Right atrium auricular region (tissue), 2 donors: ENCODE results near the gene NOL4L. TPM values are rescaled to one million over a fixed set of nuclear protein-coding genes. Genes with fewer than 3 reads are reported as not detected.

Source experiments
- DNase-seq: peaks from one replicate; pipeline ENCODE4 v3.0.0-alpha.2; 2019; ENCODE audit warnings: low spot score
- H3K27ac ChIP-seq, 2 donors: fragments of 200-600 bp; sonication (generic); 1 replicate in 1 of 2; 2 replicates in 1 of 2; pipeline ENCODE4 v1.5.1; 2016 to 2019
- H3K27me3 ChIP-seq, 2 donors: fragments of 200-600 bp; sonication (generic); one replicate each; pipeline versions ENCODE4 v1.5.1 to v1.6.0; 2017 to 2019
- H3K36me3 ChIP-seq: fragments of 200-600 bp; sonication (generic); one replicate; pipeline ENCODE4 v1.5.1; 2016
- H3K4me1 ChIP-seq, 2 donors: fragments of 200-600 bp; sonication (generic); one replicate each; pipeline versions ENCODE4 v1.5.1 to v1.6.0; 2017 to 2019
- H3K4me3 ChIP-seq, 2 donors: fragments of 200-600 bp; sonication (generic); 1 replicate in 1 of 2; 2 replicates in 1 of 2; pipeline ENCODE4 v1.5.1; 2017 to 2019; ENCODE audit warnings: mild to moderate bottlenecking in 1 of 2, moderate library complexity in 1 of 2
- H3K9me3 ChIP-seq, 2 donors: fragments of 200-600 bp; sonication (generic); one replicate each; pipeline ENCODE4 v1.5.1; 2019
- CTCF ChIP-seq, 2 donors: fragments of 200-600 bp; sonication (generic); IDR thresholded peaks; one replicate each; pipeline ENCODE4 v1.5.1; 2019; ENCODE audit warnings: antibody characterized with exemption in 2 of 2
- total RNA-seq, 2 donors: library from RNA; depleted of rRNA; stranded (reverse); fragments of >200 nt; gene quantifications; one replicate each; pipeline ENCODE4 v1.1.0, GENCODE V29; 2016

Gene NOL4L
- total RNA-seq, 2 donors from 2014 or later = 7.6 to 10.4 TPM

GRCh38 chr20:32528905-32529670 lies 56.0 kb downstream of the NOL4L start:
- H3K9me3 ChIP-seq = no peaks in the 10 kb centered on the region
- H3K27ac ChIP-seq = peak overlapping the region; percentile 65 to 79
- TF ChIP-seq CTCF (IDR thresholded peaks at IDR 0.05) = no peak
- DNase-seq = no peak
- H3K27me3 ChIP-seq = no peaks in the 10 kb centered on the region
- H3K36me3 ChIP-seq = no peaks in the 10 kb centered on the region
- peaks cover 0 to 45% of the 10 kb centered on the region in 2 donors for H3K4me1 ChIP-seq
- H3K4me3 ChIP-seq = no peak overlapping the region

- no peak overlapping the region for H3K4me3 ChIP-seq
Observed at GRCh38 chr20:32528171-32528891, 56.8 kb downstream of the NOL4L start.

GRCh38 chr20:32527447-32528055 lies 57.6 kb downstream of the NOL4L start:
- no peak overlapping the region for H3K4me3 ChIP-seq
- no peak for DNase-seq

More at GRCh38 chr20:32528171-32528891, 56.8 kb downstream of the NOL4L start:
- no peaks in the 10 kb centered on the region for H3K27me3 ChIP-seq
- no peak for DNase-seq
- H3K4me1 ChIP-seq = peaks cover 0 to 52% of the 10 kb centered on the region in 2 donors
- TF ChIP-seq CTCF (IDR thresholded peaks at IDR 0.05) = no peak
- H3K36me3 ChIP-seq = no peaks in the 10 kb centered on the region
- H3K27ac ChIP-seq = peak overlapping the region; percentile 65 to 79
- H3K9me3 ChIP-seq = no peaks in the 10 kb centered on the region

GRCh38 chr20:32527052-32527446 lies 58.1 kb downstream of the NOL4L start:
- Histone ChIP-seq H3K27ac (peak overlapping the region; percentile 65 to 79), H3K36me3 (no peaks in the 10 kb centered on the region), H3K4me3 (no peak overlapping the region), H3K4me1 (peaks cover 0 to 62% of the 10 kb centered on the region in 2 donors), H3K9me3 (no peaks in the 10 kb centered on the region), H3K27me3 (no peaks in the 10 kb centered on the region)
- no peak for TF ChIP-seq CTCF (IDR thresholded peaks at IDR 0.05)
- DNase-seq = no peak

More at GRCh38 chr20:32527447-32528055, 57.6 kb downstream of the NOL4L start:
- Histone ChIP-seq H3K27me3 (no peaks in the 10 kb centered on the region), H3K4me1 (peaks cover 0 to 57% of the 10 kb centered on the region in 2 donors), H3K9me3 (no peaks in the 10 kb centered on the region), H3K27ac (peak overlapping the region; percentile 65 to 79), H3K36me3 (no peaks in the 10 kb centered on the region)
- no peak for TF ChIP-seq CTCF (IDR thresholded peaks at IDR 0.05)

- Histone ChIP-seq H3K4me3 (no peak overlapping the region), H3K27me3 (no peaks in the 10 kb centered on the region), H3K36me3 (no peaks in the 10 kb centered on the region), H3K27ac (peak overlapping the region in 1 of 2 donors; percentile 79), H3K9me3 (no peaks in the 10 kb centered on the region), H3K4me1 (peaks cover 0 to 67% of the 10 kb centered on the region in 2 donors)
- no peak for DNase-seq
- no peak for TF ChIP-seq CTCF (IDR thresholded peaks at IDR 0.05)
Observed at GRCh38 chr20:32526541-32526940, 58.6 kb downstream of the NOL4L start.
